Measurements from ENCODE around the gene BTF3.
"Not testable (repeated sequence)": the region's sequence is repeated elsewhere in the genome, so short reads cannot be mapped to it uniquely, and the experiment has no call there.

BTF3 gene

GRCh38 chr5:73498057-73498992 lies at the start of gene BTF3:
BTF3 (plus strand) TSS chr5:73498442; CDS start chr5:73498668, 226 bp downstream.
- peak; percentile 93 for DNase-seq

GRCh38 chr5:73448463-73449136 lies 49.6 kb upstream of the BTF3 start, which contains the start of gene FOXD1:
FOXD1 (minus strand) TSS chr5:73448777; CDS start chr5:73448362, 415 bp downstream.
- DNase-seq, result peak; percentile 25

GRCh38 chr5:73450137-73450536 lies 48.1 kb upstream of the BTF3 start:
- no peak for DNase-seq

- DNase-seq, result no peak
These were observed 47.5 kb upstream of the BTF3 start for GRCh38 chr5:73450672-73451223.

- DNase-seq, result peak; percentile 68
These were observed 46.8 kb upstream of the BTF3 start for GRCh38 chr5:73451224-73452130.

- no peak for DNase-seq
These were observed 46.0 kb upstream of the BTF3 start for GRCh38 chr5:73452215-73452614.

- peak; percentile 37 for DNase-seq
These were observed 43.7 kb upstream of the BTF3 start for GRCh38 chr5:73454379-73455036.

- not testable (repeated sequence) for DNase-seq
These were observed 41.8 kb upstream of the BTF3 start for GRCh38 chr5:73456462-73456861.

- no peak for DNase-seq
These were observed 38.9 kb upstream of the BTF3 start for GRCh38 chr5:73459366-73459765.

GRCh38 chr5:73460133-73460532 lies 38.1 kb upstream of the BTF3 start:
- no peak for DNase-seq

GRCh38 chr5:73464016-73464745 lies 34.1 kb upstream of the BTF3 start:
- no peak for DNase-seq

GRCh38 chr5:73468638-73469037 lies 29.6 kb upstream of the BTF3 start:
- DNase-seq, result not testable (repeated sequence)

GRCh38 chr5:73469878-73470277 lies 28.4 kb upstream of the BTF3 start:
- DNase-seq, result no peak

- no peak for DNase-seq
These were observed 26.6 kb upstream of the BTF3 start for GRCh38 chr5:73471654-73472053.

- no peak for DNase-seq
These were observed 26.1 kb upstream of the BTF3 start for GRCh38 chr5:73472116-73472515.

GRCh38 chr5:73480500-73480899 lies 17.7 kb upstream of the BTF3 start:
- DNase-seq, result no peak

GRCh38 chr5:73482383-73483136 lies 15.7 kb upstream of the BTF3 start:
- DNase-seq, result no peak

- DNase-seq, result no peak
These were observed 14.6 kb upstream of the BTF3 start for GRCh38 chr5:73483676-73484075.

- DNase-seq, result no peak
These were observed 13.7 kb upstream of the BTF3 start for GRCh38 chr5:73484511-73484910.

- DNase-seq, result no peak
These were observed 12.5 kb upstream of the BTF3 start for GRCh38 chr5:73485715-73486114.
